Esophagus squamous epithelium (tissue), 4 donors: ENCODE data around the gene REC8.

Source experiments
- POLR2A ChIP-seq, 4 donors: fragments of 450-650 bp; IDR thresholded peaks; one replicate each; pipeline ENCODE4 v1.6.1; 2017; ENCODE audit warnings: antibody characterized with exemption in 4 of 4, mild to moderate bottlenecking in 4 of 4, moderate library complexity in 3 of 4
- TF ChIP-seq, protein P1 (sequence below), 6 experiments: fragments of 450-650 bp in 4 of 6; fragments of 200-600 bp in 2 of 6; sonication (generic) in 2 of 6; IDR thresholded peaks; one replicate each; pipeline ENCODE4 v1.5.1; 2016 to 2019; ENCODE audit warnings: antibody characterized with exemption in 6 of 6, mild to moderate bottlenecking in 4 of 6, moderate library complexity in 4 of 6

DNA sequence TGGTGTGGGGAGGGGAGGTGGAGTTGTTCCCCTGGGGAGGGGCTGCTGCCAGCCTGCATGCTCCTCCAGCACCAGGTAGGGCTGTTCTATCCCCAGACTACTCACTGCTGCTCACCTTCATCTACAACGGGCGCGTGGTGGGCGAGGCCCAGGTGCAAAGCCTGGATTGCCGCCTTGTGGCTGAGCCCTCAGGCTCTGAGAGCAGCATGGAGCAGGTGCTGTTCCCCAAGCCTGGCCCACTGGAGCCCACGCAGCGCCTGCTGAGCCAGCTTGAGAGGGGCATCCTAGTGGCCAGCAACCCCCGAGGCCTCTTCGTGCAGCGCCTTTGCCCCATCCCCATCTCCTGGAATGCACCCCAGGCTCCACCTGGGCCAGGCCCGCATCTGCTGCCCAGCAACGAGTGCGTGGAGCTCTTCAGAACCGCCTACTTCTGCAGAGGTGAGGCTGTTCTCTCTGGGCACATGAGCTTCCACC lies 7.3 kb upstream of the REC8 start:
- TF ChIP-seq, protein P1, sequence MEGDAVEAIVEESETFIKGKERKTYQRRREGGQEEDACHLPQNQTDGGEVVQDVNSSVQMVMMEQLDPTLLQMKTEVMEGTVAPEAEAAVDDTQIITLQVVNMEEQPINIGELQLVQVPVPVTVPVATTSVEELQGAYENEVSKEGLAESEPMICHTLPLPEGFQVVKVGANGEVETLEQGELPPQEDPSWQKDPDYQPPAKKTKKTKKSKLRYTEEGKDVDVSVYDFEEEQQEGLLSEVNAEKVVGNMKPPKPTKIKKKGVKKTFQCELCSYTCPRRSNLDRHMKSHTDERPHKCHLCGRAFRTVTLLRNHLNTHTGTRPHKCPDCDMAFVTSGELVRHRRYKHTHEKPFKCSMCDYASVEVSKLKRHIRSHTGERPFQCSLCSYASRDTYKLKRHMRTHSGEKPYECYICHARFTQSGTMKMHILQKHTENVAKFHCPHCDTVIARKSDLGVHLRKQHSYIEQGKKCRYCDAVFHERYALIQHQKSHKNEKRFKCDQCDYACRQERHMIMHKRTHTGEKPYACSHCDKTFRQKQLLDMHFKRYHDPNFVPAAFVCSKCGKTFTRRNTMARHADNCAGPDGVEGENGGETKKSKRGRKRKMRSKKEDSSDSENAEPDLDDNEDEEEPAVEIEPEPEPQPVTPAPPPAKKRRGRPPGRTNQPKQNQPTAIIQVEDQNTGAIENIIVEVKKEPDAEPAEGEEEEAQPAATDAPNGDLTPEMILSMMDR (IDR thresholded peaks at IDR 0.05) = no peak
- no peak for TF ChIP-seq POLR2A (IDR thresholded peaks at IDR 0.05)
